HG03045 (cell line): Measurements from ENCODE around the gene OR1K1.
"Not testable (repeated sequence)": the region's sequence is repeated elsewhere in the genome, so short reads cannot be mapped to it uniquely, and the experiment has no call there.

Experiments used
- ATAC-seq: cut with Tn5 transposase; IDR thresholded peaks from one replicate; pipeline ENCODE4 v1.9.1; 2021; ENCODE audit warnings: mild to moderate bottlenecking, moderate library complexity; ENCODE audit not compliant: unreplicated experiment

OR1K1 gene

DNA sequence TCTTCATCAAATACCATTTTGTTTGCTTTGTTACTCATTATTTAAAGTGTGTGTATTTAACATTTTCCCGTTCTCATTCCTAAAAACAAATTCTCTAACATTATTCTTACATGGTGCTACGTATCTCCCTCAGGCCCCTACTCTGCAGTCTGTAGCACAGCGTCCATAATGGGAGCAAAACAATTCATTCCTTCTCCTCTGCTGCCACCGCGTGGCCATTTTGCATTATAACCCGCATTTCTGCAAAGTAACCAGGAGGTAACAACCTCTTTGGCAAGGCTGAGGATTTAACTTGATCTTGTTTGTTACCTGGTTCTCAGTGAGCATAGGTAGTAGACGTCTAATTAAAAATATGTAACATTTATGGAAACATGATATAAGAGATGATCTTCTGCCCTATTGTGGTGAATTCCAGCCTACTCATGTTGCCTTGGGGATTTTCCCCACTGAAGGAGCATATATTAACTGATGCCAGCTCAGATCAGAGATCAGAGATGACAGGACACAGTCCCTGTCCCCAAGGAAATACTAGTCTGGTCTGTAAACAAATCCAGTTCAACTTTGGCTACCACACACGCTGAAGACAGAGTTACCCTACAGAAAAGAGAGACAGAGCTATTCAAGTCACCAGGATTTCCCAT lies 10.5 kb downstream of the OR1K1 start:
- peak; percentile 68 for ATAC-seq

DNA sequence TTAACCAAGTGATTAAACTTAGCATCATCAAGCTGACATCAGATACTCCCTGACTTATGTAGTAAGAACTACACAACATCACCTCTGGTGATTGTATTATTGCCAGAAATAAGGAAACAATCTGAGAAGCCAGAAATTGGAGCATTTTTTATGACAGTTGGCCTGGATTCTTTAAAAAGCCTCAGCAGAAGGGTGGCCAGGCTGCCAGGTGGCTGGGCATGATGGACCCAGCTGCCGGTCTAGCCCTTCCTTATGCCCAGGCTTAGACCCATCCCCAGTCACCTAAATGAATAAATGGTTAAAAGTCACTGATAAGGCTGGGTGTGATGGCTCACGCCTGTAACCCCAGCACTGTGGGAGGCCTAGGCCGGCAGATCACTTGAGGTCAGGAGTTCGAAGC lies 12.8 kb downstream of the OR1K1 start:
- no peak for ATAC-seq

DNA sequence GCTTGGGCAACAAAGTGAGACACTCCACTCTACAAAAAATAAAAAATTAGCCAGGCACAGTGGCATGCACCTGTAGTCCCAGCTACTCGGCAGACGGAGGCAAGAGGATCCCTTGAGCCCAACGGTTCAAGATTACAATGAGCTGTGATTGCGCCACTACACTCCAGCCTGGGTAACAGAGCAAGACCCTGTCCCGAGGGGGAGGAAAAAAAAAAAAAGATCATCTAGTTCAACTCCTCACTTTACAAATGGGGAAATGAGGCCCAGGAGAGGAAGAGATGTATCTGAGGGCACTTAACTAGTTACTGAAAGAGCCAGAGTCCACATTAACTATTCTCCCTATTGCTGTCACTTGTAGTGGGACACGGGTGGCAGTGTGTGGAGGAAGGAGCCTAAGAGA lies 14.6 kb downstream of the OR1K1 start:
- no peak for ATAC-seq

DNA sequence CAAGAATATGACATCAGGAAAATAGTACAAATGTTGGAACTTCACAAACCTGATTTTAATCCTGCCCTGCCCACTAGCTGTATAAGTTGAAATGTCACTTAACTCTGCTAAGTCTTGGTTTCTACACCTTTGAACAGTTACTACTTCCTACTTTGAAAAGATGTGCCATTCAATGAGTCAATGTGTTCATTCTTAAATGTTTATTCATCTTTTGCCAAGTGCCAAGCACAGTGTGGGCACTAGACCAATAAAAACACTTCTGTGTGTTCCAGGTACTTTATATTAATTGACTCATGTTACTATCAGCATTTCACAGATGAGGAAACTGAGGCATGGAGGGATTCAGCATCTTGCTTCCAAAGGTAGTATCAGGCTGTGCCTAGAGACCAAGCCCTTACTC lies 15.6 kb downstream of the OR1K1 start:
- ATAC-seq = no peak

DNA sequence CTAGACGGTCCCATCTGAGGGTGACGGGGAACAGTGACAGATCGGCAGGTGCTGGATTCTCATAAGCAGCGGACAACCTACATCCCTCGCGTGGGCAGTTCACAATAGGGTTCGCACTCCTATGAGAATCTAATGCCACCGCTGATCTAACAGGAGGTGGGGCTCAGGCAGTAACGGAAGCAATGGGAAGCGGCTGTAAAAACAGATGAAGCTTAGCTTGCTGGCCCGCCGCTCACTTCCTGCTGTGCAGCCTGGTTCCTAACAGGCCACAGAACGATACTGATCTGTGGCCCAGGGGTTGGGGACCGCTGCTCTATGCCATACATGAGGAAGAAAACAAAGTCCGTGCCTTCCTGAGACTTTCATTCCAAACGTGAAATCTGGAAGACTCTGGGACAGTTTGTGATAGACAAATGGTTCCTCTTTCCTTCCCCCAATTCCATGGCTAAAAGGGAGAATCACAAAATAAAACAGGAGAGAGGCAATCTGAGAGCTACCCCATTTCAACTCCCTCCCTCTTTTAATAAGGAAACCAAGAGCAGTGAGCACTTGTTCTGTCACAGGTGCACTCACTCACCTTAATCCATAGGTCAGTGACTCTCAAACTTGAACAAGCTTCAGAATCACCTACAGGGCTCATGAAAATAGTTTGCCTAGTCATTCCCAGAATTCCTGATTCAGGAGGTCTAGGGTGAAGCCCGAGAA lies 16.4 kb downstream of the OR1K1 start:
- no peak for ATAC-seq

DNA sequence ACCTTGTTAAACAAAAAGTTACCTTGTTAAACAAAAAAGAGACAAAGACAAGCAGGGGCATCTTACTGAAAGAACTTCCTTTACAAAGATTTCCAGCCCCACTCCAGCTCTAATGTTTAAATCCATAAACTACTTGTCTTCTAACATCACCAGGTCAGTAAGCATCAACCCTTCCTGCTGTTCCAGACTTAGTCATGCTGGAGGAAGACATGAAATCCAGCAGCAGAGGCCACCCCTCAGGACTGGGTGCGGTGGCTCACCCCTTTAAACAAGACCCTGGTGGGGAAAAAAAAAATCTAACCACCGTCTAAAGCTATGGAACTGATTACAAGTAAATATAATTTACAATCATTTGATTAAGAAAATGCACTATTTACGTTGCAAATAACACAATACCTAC lies 19.4 kb downstream of the OR1K1 start:
- no peak for ATAC-seq

DNA sequence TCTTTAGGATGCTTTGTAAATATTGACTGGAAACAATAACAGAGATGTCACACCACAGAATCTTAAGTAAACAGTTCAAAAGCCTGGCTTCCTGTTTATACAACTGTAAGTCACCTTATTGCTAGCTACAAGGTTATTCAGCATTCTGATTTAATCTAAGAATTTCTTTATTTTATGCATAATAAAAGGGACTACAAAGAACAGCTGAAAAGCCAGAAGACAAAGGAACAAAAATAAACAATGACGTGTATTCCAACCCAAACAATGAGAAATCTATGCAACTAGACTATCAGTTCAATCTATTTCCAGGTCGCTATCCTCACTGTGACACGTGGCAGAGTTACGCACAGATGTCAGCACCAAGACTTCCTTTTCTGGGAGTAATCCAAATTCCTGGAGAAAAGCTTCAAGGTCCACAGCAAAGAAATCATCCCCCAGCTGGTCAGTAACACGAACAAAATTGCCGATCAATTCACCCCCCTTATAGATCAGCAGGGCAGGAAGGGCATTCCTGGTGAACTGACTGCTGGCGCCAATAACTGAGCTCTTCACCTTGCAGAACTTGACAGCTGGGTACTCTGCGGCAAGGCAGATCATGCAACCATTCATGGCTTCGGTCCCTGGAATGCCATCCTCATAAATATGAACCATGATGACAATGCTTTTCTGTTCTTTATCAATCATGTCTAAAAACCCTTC lies 20.0 kb downstream of the OR1K1 start:
- no peak for ATAC-seq

DNA sequence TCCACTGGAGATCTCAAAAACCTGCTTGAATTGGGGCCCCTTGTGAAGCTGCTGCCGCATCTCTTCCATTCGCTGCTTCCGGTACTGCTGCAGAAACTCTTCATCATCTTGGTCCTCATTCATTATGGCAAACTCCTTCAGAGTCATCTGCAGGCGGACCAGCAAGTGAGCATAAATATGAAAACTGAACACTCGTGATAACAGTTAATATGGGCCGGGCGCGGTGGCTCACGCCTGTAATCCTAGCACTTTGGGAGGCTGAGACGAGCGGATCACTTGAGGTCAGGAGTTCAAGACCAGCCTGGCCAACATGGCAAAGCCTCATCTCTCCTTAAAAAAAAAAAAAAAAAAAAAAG lies 20.5 kb downstream of the OR1K1 start:
- ATAC-seq = no peak

DNA sequence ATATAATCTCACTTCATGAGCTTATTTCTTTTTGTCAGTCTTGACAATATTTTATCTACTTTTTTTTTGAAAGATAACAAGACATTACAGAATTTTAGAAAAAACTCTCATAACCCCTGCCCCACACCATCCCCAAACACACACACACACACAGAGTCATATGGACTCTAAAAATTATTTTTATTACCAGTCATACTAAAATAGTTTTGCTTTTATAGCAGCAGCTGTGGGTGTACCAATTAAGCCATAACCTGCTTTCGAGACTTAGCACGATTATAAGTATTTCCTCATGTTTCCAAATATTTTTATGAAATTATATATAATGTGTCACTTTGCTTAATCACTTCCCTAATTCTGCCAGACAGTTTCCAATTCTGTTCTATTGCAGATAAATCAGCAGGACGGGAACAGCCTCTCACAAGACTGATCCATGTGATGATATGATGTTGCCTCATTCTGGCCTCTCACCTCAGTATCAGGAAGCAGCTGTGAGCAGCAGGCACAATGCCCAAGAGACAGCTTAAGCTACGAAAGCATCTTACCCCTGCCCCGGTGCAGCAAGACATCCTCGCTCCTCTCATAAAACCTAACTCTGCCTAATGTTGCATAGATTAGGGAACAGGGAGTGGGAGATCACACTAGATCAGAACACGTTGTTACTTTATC lies 21.5 kb downstream of the OR1K1 start:
- no peak for ATAC-seq

DNA sequence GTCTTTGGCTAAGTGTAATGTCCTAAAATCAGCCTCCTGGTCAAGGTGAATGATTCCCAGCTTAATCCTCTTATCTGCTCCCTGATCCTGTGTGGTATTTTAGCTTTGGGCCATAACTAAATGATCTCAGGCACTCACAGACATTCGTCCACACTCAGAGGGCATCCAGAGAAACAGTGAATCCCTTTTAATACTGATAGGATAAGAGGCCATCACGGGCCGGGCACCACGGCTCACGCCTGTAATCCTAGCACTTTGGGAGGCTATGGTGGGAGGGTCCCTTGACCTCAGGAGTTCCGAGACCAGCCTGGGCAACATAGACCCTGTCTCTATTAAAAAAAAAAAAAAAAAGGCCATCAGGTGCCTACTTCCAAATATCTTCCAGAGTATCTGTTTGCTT lies 22.1 kb downstream of the OR1K1 start:
- no peak for ATAC-seq

DNA sequence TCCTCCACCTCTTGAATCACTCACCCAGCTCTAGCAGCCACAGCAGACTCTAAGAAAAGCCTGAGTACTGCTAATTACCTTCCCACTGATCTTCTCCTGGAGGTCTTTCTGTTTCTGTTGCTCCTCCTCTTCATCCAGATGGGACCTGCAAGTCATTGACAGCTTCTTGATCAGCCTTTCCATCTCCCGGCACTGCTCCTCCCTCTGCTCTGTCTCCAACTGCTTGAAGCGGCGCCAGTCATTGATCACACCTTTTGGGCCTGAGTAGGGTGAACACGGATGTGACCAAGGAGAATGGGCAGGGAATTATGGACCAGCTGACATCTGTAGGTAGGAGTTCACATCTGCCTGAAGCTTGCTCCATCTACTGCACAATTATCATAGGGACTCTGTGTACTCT lies 23.0 kb downstream of the OR1K1 start:
- ATAC-seq = no peak

DNA sequence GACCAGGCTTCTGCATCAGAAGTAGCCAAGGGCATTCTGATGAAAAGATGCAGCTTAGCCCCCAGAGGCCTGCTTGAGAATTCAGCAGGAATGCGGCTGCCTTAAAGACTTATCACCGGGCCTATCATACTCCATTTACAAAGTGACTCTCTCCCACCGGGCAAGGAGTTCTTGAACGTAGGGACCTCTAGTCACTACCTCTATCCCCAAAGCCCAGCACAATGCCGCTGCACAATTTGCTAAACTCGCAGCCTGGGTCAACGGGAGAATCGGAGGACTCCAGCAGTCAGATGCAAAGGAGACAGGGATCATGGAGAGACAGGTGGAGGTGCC lies 27.8 kb downstream of the OR1K1 start:
- peak; percentile 24 for ATAC-seq

DNA sequence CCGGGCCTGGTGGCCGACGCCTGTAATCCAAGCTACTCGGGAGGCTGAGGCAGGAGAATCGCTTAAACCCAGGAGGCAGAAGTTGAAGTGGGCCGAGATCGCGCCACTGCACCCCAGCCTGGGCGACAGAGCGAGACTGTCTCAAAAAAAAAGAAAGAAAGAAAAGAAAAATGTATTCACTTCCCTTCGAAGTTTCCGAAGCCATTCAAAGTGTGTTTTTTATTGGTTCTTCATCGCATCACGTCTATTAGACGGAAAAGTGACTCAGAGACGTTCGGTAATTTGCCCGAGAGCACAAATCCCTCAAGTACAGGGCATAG lies 29.0 kb downstream of the OR1K1 start:
- not testable (repeated sequence) for ATAC-seq

DNA sequence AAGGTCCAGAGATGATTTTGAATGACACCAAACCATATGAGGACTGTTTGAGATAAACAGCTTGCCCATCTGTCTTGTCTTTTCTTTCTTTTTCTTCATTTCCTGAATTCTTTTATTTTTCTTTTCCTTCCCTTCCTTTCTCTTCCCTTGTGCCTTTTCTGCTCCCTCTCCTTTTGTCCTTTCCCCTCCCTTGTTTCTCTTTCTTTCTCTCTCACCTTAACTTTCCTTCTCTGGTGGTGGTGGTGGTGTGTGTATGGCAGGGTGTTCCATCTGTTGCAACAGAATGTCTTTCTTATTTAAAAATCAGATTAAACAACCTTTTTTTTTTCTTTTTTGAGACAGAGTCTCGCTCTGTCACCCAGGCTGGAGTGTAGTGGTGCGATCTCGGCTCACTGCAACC lies 32.3 kb downstream of the OR1K1 start:
- no peak for ATAC-seq

DNA sequence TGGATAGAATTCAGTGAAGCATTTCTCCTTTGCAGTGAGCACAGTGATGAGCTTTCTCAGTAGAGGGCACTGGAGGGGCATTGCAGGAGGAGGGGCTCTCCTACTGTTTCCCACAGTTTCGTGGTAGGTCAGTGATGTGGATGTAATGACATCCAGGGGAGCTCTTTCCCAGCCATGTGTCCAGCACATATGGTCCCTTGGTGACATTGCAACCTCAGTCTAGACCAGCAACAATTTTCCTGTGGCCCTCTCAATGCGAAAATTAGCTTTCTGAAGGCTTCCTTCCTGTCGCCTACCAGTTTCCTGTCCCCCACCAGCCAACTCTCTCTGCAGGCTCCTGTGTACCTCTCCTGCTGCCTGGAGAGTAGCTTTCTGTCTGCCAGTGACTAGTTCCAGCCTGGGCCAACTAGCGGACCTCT lies 35.4 kb downstream of the OR1K1 start:
- no peak for ATAC-seq

DNA sequence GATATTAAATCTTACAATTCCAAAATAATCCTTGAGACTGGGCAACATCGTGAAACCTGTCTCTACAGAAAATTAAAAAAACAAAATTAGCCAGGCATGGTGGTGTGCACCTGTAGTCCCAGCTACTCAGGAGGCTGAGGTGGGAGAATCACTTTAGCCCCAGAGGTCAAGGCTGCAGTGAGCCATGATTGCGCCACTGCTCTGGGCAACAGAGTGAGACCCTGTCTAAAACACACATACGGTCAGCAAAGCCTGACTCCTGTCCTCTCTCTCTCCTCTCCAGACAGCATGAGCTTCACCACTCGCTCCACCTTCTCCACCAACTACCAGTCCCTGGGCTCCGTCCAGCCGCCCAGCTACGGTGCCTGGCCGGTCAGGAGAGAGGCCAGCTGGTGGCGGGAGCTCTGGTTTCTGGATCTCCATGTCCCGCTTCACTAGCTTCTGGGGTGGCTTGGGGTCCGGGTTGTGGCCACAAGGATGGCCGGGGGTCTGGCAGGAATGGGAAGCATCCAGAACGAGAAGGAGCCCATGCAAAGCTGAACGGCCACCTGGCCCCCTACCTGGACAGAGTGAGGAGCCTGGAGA lies 37.4 kb downstream of the OR1K1 start:
- ATAC-seq = no peak

DNA sequence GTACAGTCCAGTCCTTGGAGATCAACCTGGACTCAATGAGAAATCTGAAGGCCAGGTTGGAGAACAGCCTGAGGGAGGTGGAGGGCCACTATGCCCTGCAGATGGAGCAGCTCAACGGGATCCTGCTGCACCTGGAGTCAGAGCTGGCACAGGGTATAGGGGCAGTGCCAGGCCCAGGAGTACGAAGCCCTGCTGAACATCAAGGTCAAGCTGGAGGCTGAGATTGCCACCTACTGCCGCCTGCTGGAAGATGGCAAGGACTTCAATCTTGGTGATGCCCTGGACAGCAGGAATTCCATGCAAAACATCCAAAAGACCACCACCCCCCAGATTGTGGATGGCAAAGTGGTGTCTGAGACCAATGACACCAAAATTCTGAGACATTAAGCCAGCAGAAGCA lies 38.5 kb downstream of the OR1K1 start:
- not testable (repeated sequence) for ATAC-seq

DNA sequence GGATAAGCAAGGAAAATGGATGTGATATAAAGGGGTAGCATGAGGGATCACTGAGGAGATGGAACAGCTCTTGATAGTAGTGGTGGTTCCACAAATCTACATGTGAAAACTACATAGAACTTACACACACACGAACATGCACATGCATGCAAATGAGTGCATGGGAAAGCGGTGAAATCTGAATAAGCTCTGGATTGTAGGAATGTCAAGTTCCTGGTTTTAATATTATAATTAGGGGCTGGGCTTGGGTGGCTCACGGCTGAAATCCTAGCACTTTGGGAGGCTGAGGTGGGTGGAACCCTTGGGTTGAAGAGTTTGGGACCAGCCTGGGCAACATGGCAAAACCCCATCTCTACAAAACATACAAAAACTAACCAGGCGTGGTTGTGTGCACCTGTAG lies 41.6 kb downstream of the OR1K1 start:
- ATAC-seq = no peak

DNA sequence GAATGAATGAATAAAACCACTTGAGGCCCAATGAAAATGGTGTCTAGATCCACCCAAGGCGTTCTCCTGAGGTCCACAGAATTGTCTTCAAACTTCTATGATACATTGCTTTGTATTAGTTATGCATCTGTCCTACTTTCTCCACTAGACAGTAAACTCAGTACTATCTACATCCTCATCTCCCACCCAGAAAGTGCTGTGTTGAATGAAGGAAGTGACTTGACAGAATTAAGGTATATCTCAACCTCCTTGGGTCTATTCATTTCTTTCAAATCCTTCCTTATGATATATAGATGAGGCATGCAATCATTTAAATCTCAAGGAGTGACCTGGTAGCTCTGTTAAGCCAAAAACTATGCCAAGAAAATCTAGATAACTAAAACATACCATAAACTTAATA lies 44.2 kb downstream of the OR1K1 start:
- no peak for ATAC-seq

DNA sequence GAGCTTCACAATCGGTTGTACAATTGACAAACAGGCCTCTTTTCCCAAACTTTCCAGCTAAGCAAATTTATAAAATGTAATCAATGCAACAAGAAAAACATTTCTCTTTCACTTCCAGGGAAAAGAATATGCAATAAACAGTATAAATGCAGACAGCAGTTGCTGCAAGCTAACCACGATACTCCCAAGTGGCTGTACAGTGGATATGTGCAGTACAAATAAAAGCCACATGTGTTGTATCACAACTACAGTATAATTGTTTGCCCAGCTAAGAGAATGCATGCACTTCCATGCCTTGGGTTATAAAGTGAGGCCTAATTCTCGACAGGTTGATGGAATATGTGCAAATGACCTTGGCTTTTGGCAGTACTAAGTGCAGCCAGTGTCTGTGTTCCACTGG lies 45.2 kb downstream of the OR1K1 start:
- no peak for ATAC-seq

DNA sequence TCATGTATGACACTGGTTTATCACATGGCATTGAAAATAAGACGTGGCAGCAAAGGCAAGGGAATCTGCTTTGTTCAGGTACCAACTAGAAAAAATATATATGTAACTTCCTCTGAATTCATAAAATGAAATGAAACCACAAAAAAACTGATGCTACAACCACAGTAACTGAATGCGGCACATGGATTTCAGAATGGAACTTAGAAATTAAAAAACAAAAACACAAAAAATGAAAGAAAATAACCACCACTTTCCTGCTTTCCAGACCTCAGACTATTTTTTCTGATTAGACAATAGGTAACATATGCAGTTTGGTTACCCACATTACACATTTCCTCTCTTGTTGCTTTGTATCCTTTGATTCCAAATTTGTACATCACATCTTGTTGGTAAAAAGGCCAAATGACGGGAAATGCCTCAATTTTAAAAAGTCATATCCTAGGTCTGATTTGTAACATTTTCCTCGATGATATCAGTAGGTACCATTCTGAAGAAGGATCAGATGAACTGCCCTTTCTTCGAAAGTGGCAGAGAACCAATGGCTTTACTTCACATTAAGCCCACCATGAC lies 46.5 kb downstream of the OR1K1 start:
- no peak for ATAC-seq
